HAP-1 (cell line): Measurements from ENCODE around the gene SYNJ2.
"Not testable (repeated sequence)": the region's sequence is repeated elsewhere in the genome, so short reads cannot be mapped to it uniquely, and the experiment has no call there.

Source experiments
- DNase-seq, 2 experiments: peaks; one replicate each; pipeline ENCODE4 v3.0.0-alpha.2; 2016 to 2020; ENCODE audit warnings: low spot score in 2 of 2
- H3K27me3 ChIP-seq: fragments of 250-450 bp; sonication (Bioruptor Pico); 2 replicates; pipeline ENCODE4 v1.5.1; 2020; ENCODE audit warnings: low read depth, mild to moderate bottlenecking, moderate library complexity
- H3K36me3 ChIP-seq: fragments of 250-450 bp; sonication (Bioruptor Pico); replicated peaks from 2 replicates; pipeline ENCODE4 v1.5.1; 2020; ENCODE audit warnings: mild to moderate bottlenecking
- H3K4me1 ChIP-seq: fragments of 250-450 bp; sonication (Bioruptor Pico); 2 replicates; pipeline ENCODE4 v1.5.1; 2020; ENCODE audit warnings: mild to moderate bottlenecking
- H3K4me3 ChIP-seq: fragments of 250-450 bp; sonication (Bioruptor Pico); 2 replicates; pipeline ENCODE4 v1.5.1; 2020; ENCODE audit warnings: mild to moderate bottlenecking, moderate library complexity
- H3K9me3 ChIP-seq: fragments of 250-450 bp; sonication (Bioruptor Pico); 2 replicates; pipeline ENCODE4 v1.5.1; 2020; ENCODE audit warnings: mild to moderate bottlenecking, moderate library complexity
- in situ Hi-C: fragments of 300-500 bp; cut with MboI; formaldehyde crosslinking; loops from 3 replicates; pipeline ENCODE4 v1.14.3; 2020; ENCODE audit warnings: low sequenced_read_pairs, inconsistent platforms, mixed read lengths

SYNJ2 gene, protein sequence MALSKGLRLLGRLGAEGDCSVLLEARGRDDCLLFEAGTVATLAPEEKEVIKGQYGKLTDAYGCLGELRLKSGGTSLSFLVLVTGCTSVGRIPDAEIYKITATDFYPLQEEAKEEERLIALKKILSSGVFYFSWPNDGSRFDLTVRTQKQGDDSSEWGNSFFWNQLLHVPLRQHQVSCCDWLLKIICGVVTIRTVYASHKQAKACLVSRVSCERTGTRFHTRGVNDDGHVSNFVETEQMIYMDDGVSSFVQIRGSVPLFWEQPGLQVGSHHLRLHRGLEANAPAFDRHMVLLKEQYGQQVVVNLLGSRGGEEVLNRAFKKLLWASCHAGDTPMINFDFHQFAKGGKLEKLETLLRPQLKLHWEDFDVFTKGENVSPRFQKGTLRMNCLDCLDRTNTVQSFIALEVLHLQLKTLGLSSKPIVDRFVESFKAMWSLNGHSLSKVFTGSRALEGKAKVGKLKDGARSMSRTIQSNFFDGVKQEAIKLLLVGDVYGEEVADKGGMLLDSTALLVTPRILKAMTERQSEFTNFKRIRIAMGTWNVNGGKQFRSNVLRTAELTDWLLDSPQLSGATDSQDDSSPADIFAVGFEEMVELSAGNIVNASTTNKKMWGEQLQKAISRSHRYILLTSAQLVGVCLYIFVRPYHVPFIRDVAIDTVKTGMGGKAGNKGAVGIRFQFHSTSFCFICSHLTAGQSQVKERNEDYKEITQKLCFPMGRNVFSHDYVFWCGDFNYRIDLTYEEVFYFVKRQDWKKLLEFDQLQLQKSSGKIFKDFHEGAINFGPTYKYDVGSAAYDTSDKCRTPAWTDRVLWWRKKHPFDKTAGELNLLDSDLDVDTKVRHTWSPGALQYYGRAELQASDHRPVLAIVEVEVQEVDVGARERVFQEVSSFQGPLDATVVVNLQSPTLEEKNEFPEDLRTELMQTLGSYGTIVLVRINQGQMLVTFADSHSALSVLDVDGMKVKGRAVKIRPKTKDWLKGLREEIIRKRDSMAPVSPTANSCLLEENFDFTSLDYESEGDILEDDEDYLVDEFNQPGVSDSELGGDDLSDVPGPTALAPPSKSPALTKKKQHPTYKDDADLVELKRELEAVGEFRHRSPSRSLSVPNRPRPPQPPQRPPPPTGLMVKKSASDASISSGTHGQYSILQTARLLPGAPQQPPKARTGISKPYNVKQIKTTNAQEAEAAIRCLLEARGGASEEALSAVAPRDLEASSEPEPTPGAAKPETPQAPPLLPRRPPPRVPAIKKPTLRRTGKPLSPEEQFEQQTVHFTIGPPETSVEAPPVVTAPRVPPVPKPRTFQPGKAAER (N-terminal part only)

DNA sequence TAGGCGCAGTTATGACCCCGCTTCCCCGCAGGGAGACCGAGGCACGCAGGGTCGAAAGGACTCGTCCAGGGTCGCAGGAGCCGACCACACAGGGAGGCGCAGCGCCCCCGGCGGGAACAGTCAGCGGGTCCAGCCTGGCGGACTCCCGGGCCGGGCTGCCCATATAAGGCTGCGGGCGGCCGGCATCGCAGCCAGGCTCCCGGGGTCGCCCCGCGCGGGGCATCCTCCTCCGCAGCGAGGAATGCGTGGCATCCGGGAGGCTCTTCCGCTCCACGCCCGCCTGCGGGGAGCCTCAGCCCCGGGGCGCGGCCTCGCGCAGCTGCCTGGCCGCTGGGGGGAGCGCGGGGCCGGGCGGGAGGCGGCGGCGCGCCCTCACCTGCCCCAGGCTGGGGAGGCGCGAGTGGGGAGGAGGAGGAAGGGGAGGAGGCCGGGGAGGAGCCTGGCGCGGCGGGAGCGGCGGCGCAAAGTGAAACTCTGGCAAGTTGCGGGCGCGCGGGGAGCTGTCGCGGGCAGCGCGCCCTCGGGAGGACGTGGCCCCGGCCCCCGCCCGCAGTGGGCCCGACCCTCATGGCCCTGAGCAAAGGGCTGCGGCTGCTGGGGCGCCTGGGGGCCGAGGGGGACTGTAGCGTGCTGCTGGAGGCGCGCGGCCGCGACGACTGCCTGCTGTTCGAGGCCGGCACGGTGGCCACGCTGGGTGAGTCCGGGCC lies at the start of gene SYNJ2:
SYNJ2 (plus strand) TSS at position 469 of the 707 bp plus-strand sequence; CDS start at position 568, 99 bp downstream.
- Histone ChIP-seq H3K27me3 (no peaks in the 10 kb centered on the region), H3K9me3 (no peaks in the 10 kb centered on the region), H3K4me1 (peaks cover 27% of the 10 kb centered on the region), H3K4me3 (peak within 1 kb of the TSS; percentile 58), H3K36me3 (no peaks in the 10 kb centered on the region)
- peak; percentile 48 to 81 for DNase-seq
- in situ Hi-C loops: no loop called here

DNA sequence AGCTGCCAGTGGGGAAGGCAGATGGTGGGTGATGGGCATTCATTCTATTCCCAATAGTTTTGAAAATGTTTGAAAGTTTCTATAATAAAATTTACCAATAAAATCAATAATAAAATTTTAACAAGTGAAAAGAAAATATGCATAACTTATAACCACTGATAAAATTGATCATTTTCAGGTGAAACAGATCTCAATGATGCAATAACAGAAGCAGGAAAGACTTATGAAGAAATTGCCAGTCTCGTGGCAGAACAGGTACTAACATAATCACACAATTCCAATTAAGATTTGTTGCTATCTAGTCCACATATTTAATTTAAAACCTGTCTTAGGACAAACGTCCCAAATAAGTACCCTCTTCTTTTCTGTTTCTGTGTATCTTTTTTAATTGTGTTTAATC lies 45.9 kb upstream of the SYNJ2 start:
- H3K9me3 ChIP-seq: no peaks in the 10 kb centered on the region
- DNase-seq: no peak
- H3K4me3 ChIP-seq: no peak overlapping the region
- in situ Hi-C loops: no loop called here
- H3K36me3 ChIP-seq: peaks cover 20% of the 10 kb centered on the region
- H3K27me3 ChIP-seq: no peaks in the 10 kb centered on the region
- H3K4me1 ChIP-seq: peaks cover 6% of the 10 kb centered on the region; the same call in 1 of the 2 replicates

DNA sequence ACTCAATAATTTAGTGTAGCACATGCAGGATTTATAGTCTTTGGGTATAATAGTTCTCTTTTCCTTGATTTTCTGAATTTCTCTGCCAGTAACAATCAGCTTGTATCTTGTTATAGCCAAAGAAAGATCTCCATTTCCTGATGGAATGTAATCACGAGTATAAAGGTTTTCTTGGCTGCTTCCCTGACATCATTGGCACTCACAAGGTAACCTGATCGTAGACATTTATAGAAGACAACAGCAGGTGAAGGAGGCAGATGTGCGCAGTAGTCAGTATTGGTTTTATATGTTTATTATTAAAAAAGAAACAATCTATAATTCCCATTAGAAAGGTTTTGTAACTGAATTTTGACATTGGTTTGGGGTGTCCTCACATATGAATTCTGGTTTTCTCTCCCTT lies 44.3 kb upstream of the SYNJ2 start:
- no peaks in the 10 kb centered on the region for H3K27me3 ChIP-seq
- DNase-seq: no peak
- H3K4me1 ChIP-seq: no peaks in the 10 kb centered on the region
- peaks cover 25% of the 10 kb centered on the region for H3K36me3 ChIP-seq
- in situ Hi-C loops: no loop called here
- H3K4me3 ChIP-seq: no peak overlapping the region
- H3K9me3 ChIP-seq: no peaks in the 10 kb centered on the region

DNA sequence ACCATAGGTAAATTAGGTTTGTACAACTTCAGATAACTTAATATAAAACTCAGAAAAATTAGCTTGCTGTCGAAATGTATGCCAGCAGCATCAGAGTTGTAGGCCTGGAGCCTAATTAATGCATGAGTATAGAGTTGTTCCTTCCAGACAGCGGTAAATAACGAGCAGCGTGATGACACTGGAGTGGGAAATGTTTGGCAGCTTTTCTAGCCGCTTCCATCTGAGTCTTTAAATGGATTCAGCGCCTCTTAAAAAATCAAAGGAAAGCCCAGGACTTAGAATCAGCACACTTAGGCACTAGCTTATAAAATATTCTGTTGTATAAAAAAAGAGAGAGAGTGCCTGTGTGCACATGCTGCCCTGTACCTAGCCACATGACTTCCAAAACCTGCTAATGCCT lies 43.7 kb upstream of the SYNJ2 start:
- Histone ChIP-seq H3K4me1 (no peaks in the 10 kb centered on the region), H3K36me3 (peaks cover 25% of the 10 kb centered on the region)

DNA sequence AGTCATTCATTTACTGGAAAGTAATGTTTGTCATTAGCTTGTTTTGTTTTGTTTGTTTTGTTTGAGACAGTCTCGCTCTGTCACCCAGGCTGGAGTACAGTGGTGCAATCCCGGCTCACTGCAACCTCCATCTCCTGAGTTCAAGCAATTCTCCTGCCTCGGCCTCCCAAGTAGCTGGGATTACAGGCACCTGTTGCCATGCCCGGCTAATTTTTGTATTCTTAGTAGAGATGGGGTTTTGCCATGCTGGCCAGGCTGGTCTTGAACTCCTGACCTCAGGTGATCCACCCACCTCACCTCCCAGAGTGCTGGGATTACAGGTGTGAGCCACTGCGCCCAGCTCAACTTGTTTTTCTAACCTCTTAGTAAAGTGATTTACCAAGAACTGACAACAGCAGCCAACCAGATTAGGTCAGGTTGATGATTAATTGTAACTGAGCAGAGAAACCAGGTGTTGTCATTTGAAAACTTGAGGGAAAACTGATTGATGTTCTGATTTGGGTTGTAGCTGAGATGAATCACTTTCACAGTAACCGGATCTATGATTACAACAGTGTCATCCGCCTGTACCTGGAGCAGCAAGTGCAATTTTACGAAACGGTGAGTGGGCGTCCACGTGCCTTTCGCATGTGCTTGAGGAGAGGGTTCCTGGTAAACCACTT lies 41.2 kb upstream of the SYNJ2 start:
- in situ Hi-C loops, H3K9me3 ChIP-seq, H3K4me3 ChIP-seq, H3K4me1 ChIP-seq, DNase-seq, H3K27me3 ChIP-seq: not testable (repeated sequence)
- H3K36me3 ChIP-seq: peaks cover 21% of the 10 kb centered on the region

More for the DNA sequence above, 43.7 kb upstream of the SYNJ2 start:
- no peaks in the 10 kb centered on the region for H3K9me3 ChIP-seq
- no peaks in the 10 kb centered on the region for H3K27me3 ChIP-seq
- DNase-seq: no peak
- H3K4me3 ChIP-seq: no peak overlapping the region
- in situ Hi-C loops: no loop called here

DNA sequence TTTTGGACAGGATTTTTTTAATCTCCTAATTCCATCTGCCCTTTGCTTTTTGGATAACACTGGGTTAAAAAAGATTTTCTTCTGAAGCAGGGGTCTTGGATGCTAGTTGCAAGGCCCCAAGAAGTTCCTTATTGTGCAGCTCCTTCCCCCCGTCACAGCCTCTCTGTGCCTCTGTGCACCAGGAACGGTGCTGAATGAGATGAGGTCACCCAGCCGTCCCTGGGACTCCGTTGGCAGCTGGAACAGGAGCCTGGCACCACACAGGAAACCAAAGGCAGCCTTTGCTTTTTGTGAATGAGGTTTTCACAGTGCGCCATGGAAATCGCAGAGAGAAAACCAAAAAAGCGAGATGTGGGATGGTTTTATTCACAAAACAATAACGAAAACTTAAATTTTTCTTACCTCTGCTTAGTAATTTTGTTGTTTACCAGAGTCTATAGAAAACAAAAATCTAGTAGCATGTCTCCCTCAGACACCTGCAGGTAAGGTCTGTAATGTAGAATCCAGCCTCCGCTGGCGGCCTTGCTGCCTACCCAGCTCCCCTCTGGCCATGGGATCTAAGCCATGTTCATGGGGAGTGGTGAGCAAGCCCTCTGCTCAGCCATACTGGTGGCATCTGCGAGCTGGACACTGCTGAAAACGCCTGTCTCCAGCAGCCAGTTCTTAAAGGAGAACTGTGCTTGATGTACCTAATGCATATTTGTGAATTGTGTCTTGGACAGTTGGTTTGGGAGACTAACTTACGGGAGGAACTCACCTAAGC lies 40.4 kb upstream of the SYNJ2 start:
- DNase-seq: no peak

DNA sequence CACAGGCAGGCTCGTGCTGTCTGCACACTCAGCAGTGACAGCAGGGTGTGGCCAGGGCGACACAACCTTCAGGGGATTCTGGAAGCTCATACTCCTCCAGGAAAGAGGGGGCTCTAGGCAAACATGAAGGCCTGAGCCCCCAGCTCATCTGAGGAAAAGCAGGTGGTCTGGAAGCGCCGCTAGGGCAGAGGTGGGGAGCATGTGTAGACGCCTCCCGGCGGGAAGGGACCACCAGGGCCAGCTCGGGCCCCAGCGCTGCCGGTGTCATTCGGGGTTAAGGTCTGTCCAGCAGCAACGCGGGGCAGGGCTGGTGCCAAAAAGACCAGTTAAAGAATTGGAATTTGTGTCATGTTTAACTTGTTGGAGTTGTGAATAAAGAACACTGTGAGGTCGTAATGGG lies 39.3 kb upstream of the SYNJ2 start:
- no peak overlapping the region for H3K4me3 ChIP-seq
- H3K27me3 ChIP-seq: no peaks in the 10 kb centered on the region
- peaks cover 18% of the 10 kb centered on the region for H3K36me3 ChIP-seq
- no peaks in the 10 kb centered on the region for H3K4me1 ChIP-seq
- in situ Hi-C loops: no loop called here
- H3K9me3 ChIP-seq: no peaks in the 10 kb centered on the region
- no peak for DNase-seq

More for the DNA sequence above, 40.4 kb upstream of the SYNJ2 start:
- peaks cover 21% of the 10 kb centered on the region for H3K36me3 ChIP-seq
- H3K9me3 ChIP-seq: no peaks in the 10 kb centered on the region
- H3K4me1 ChIP-seq: no peaks in the 10 kb centered on the region
- no peaks in the 10 kb centered on the region for H3K27me3 ChIP-seq
- no peak overlapping the region for H3K4me3 ChIP-seq
- in situ Hi-C loops: no loop called here

DNA sequence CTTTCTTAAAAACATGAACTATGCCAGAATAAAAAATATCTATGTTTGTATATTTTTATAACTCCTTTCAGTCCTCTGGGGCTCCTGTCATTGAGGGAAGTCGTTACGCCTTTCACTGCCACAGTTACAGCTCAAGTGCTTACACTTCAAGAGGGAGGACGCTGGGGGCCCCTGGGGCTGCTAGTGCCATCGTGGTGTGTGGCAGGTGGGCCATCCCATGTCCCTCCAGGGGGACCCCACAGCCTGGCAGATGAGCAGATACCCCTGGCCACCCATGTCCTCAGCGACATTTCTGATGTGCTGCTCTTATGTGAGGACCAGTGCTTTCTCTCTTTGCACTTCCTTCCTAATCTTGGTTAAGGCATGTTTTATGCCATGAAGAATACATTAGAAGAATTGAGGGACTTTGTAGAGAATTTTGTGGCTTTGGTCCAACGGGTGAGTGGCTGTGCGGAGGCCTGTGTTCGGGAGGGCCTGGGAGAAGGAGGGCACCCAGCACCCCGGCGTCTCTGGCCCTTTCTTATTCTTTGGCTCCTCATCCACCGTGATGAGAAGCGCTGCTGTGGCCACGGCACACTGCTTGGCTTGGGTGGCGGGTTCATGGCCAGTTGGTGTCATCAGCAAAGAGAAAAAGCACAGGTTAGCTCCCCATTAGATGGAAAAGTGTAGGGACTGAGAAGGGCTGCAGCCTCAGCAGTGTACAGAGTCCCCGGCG lies 38.3 kb upstream of the SYNJ2 start:
- H3K27me3 ChIP-seq: no peaks in the 10 kb centered on the region
- H3K4me1 ChIP-seq: no peaks in the 10 kb centered on the region
- H3K36me3 ChIP-seq: peaks cover 14% of the 10 kb centered on the region
- in situ Hi-C loops: no loop called here
- no peaks in the 10 kb centered on the region for H3K9me3 ChIP-seq
- no peak overlapping the region for H3K4me3 ChIP-seq
- no peak for DNase-seq

DNA sequence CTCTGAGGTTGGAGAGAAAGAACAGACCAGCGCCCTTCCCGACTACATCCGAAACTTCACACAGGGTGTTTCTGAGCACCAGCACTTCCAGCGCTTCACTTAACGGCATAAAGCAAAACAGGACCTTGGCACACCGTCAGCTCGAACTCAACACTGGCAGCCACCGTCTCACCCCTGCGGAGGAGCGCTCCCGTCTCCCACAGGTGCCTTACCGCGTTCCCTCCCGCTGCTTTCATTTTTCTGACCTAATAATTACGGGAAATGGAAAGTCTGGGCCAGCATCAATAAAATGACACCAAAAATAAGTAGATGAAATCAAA lies 37.7 kb upstream of the SYNJ2 start:
- Histone ChIP-seq H3K9me3 (no peaks in the 10 kb centered on the region), H3K4me1 (no peaks in the 10 kb centered on the region), H3K4me3 (no peak overlapping the region), H3K27me3 (no peaks in the 10 kb centered on the region), H3K36me3 (peaks cover 12% of the 10 kb centered on the region)
- no peak for DNase-seq
- in situ Hi-C loops: no loop called here

DNA sequence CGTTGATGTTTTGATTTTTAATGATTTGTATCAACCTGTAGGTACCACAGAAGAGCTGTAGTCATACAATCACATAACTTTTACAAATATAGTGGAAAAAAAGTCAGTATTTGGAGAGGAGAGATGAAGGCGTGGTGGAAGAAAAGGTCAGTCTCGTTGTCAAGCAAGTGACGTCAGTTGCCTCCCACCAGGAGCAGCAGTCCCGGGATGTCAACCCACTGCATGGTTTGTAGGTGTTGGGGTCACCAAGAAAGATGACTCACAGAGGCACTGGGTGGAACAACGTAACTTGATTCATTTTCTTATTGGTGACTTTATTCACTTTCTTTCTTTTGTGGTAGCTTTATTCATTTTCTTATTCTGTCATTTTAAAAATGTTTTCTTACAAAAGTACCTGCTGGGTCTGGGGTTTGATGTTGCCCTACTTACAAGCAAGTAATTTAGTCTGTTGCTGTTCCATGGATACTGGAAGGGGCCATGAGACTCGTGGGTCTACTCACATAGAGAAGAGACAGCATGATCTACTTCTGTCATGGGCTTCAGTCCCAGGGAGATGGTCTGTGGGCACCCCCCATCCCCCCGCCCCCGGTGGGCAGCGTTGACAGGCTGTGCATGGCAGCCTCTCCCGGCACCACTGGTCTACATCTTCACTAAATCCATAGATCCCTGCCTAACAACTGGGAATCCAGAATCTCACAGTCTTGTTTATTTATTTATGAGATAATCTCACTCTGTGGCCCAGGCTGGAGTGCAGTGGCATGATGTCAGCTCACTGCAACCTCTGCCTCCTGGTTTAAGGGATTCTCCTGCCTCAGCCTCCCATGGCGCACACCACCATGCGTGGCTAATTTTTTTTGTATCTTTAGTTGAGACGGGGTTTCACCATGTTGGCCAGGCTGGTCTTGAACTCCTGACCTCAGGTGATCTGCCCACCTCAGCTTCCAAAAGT lies 36.4 kb upstream of the SYNJ2 start:
- no peaks in the 10 kb centered on the region for H3K27me3 ChIP-seq
- peaks cover 12% of the 10 kb centered on the region for H3K36me3 ChIP-seq
- no peaks in the 10 kb centered on the region for H3K4me1 ChIP-seq
- no peak overlapping the region for H3K4me3 ChIP-seq
- H3K9me3 ChIP-seq: no peaks in the 10 kb centered on the region
- in situ Hi-C loops: no loop called here
- DNase-seq: no peak

DNA sequence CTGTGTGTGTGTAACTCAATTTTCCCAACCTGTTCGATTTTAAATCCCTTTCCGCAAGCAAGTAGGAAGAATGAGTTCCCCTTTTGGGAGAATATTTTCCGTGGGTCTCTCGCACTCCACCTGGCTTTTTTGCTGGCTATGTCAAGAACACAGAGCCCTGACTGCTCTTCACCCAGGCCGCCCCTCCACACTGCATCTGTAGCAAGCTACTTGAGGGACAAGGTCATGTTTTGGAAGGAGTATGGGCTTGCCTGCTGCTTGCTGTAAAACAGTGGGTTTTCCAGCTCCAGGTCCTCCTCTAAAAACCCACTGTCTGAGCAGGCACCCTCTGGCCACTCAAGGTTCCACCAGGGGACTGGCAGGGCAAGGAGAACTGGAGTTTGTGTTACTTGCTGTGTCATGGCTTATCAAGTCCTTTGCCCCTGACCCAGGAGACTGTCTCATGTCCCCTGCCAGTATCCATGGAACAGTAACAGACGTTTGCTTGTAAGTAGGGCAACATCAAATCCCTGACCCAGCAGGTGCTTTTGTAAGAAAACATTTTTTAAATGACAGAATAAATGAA lies 35.5 kb upstream of the SYNJ2 start:
- Histone ChIP-seq H3K4me1 (no peaks in the 10 kb centered on the region), H3K27me3 (no peaks in the 10 kb centered on the region), H3K9me3 (no peaks in the 10 kb centered on the region), H3K4me3 (no peak overlapping the region), H3K36me3 (peaks cover 5% of the 10 kb centered on the region)
- DNase-seq: no peak
- in situ Hi-C loops: no loop called here
